T-helper 1 cell (primary cell): ENCODE measurements around the gene VCL.
"Not testable (repeated sequence)": the region's sequence is repeated elsewhere in the genome, so short reads cannot be mapped to it uniquely, and the experiment has no call there.

Source experiments
- DNase-seq, 5 donors: peaks; one replicate each; pipeline ENCODE4 v3.0.0-alpha.2; 2012 to 2020

The VCL gene

DNA sequence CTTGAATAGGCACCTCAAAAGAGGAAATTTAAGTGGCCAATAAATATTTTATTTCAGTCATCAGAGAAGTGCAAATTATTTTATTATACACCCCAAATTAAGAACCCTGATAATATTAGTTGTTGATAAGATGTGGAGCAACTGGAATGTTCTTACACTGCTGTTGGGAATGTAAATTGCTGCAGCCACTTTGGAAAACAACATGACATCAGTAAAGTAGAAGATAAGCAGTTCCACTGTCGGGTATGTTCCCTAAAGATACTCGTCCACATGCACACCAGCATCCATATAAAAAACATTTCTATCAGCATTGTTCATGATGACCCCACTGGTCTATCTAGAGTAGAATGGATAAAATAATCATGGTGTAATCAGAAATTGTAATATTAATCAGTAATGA is 46.5 kb downstream of the VCL start:
- DNase-seq = no peak

DNA sequence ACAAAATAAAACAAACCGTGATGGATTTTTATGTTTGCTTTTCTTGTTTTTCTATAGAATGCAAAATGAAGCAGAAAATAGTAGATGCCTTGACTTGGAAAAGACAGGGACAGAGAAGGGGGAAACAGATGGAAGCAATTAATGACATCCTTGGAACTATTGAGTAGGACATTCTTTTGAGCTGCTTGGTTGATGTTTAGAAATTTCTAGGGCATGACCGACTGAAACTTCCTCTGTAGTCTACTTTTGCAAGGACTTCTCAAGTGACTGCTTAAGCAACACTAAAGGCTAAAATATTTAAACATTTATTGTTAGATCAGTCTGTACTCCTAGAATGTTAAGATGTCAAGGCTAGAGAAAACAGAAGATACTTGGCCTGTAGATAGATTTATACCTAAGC is 49.4 kb downstream of the VCL start:
- no peak for DNase-seq

DNA sequence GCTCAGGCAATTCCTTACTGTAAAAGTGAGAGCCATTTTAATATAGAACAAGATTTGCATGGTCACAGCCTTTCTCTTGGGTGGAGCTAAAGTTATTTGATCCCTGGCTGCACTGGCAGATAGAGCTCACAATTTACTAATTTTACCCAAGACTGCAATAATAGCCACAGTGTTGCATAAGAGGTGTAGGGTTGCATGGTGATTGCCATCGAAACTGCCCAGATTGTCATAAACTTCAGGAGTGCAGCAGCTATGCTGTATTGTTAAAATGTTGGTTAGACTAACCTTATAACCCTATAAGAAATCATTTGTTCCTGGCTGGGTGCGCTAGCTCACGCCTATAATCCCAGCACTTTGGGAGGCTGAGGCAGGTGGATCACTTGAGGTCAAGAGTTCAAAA is 50.0 kb downstream of the VCL start:
- DNase-seq = no peak

DNA sequence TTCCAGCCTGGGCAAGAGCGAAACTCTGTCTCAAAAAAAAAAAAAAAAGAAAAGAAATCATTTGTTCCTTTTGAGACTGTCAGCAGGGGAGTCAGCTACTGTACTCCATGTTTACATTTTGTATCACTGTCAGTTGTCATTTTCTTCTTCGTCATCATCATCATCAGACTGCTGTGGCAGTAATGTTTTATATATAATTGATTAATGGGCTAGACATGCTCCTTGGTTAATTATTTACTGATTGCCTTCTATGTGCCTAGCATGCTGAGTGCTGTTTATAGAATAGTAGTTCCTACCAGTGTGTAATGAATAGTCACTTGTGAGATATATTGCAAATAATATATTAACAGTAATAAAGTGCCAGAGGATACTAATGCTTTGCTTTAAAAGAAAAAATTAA is 50.5 kb downstream of the VCL start:
- no peak for DNase-seq

DNA sequence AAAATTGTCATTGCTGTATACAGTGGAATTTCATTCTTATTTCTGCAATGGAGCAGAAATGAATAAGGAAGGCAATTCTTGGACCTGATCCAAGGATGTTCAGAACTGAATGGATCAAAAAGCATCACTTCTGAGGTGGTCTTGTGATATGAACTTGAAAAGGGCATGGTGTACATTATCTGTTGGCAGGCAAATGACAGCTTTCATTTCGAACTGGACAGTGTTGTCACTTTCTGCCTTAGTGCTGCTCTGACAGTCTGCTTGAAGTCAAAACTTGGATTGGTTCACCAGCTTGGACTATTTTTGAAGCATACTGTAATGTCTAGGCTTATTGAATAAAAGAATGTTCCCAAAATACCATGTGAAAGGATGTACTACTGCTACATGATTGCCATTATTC is 52.0 kb downstream of the VCL start:
- no peak for DNase-seq

DNA sequence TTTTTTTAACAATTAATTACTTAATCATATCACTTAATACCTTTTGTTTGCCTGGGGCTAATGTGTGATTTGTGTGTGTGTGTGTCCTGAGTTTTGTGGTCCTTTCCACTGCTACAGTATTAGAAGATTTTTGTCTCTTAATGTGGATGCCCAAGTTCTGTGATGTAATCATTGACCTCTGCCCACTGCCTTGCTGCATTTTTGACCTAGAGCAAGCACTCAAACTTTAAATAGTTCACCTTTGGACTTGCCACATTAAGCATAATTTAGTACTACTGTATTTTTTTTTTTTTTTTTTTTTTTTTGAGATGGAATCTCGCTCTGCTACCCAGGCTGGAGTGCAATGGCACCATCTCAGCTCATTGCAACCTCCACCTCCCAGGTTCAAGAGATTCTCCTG is 52.7 kb downstream of the VCL start:
- DNase-seq = no peak

DNA sequence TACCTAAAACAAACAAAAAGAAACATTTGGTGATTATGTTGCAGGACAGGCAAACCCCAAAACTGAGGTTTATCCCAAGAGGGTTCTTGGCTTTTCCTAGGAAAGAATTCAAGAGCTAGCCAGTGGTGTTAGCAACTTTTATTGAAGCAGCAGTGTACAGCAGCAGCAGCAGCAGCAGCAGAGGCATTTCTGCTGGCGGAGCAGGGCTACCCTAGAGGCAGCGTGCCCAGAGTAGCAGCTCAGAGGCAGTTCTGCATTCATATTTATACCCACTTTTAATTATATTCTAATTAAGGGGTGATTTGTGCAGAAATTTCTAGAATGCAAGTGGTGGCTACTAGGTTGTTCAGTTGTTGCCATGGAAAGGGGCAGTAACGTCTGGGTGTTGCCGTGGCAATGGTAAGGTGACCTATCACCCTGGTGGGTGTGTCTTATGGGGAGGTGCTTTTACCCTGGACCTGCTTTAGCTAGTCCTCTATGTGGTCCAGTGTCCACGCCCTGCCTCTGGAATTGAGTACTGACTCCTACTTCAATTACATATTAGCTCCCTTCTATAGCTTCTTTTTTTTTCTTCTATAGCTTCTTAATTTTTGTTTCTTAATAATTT is 53.9 kb downstream of the VCL start:
- no peak for DNase-seq

DNA sequence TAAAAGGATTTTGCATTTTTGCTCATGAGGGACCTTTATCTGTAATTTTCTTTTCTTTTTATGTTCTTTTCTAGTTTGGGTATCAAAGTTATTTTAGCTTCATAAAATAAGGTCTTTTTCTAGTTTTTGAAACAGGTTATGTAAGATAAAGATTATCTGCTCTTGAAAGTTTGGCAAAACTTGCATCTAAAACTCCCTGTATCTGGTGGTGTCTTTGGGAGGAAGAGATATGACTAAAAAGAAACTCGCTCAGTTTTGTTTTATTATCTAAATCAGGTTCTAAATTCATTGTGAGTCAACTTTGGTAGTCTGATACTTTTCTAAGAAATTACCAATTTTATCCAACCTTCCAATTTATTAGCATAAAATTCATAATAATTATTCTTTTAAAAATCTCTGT is 55.1 kb downstream of the VCL start:
- no peak for DNase-seq

DNA sequence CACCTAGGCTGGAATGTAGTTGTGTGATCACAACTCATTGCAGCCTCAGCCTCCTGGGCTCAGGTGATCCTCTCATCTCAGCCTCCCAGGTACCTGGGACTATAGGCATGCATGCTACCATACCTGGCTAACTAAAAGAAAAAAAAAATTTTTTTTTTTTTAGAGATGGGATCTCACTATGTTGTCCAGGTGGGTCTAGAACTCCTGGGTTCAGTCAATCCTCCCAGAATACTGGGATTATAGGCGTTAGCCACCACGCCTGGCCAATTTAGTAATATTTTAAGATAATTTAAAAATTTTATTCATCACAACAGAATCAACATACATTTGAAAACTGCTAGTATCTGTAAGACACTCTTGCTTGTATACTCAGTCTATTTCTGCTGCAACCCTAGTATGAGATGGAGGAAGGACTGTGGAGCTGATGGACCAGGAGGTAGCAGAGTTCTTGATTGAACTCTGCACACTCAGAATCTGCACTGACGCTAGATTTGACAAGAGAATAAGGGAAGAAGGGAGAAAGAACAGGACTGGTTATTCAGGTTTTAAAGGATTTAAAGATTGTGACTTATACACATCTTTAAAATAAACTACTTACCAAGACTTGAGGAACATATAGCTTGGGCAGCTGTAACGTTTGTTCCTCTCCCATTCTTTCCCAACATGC is 57.6 kb downstream of the VCL start:
- DNase-seq = no peak

DNA sequence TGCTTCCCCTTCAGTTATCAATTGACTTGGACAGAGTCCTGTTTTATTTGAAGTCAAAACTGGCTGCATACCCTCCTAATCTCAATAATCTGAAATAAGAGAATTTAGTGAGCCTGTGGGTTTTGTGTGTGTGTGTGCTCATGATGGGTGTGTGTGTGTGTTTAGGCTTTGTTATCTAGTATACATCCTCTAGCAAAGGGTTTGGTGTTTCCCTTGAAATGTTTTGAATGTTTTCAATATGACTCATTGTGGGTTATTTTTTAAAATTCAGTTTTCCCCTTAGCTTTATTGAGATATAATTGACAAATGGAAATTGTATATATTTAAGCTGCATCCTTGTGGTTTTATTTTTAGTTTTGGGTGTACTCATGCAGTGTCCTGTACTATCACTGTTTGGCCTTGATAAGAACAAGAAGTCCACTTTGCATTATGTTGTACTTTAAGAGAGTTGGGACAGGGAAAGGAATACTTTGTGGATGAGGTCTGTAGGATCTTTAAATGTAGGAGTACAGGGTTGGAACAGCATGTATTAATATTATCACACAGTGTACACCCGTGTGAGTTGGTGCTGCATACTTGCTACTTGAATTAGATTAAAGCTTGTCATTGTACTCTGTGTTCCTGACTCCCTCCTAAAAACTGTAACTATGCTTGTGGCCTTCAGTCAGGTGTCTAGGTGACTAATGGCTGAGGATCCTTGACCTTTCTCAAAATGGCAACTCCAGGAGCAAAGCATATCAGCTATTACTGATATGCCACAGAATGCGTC is 58.3 kb downstream of the VCL start:
- DNase-seq = peak in 1 of 5 donors; percentile 78

DNA sequence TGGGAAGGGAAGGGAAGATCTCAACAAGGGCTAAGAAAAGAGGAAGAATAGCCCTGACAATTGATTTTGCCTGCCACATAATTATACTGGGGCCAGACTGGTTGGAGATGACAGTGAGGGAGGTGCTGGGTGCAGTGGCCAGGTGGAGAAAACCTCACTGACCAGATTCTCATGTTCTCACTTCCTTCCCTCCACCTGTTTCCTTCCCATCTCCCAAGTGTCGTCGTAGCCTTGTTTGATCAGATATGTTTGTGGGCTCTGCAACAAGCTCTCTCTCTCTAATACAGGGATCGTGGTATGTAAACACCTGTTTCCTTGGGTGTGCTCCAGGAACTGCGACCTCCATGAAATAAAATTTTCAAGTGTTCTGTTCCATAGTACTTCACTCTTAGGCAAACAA is 60.2 kb downstream of the VCL start:
- DNase-seq = peak in 1 of 5 donors; percentile 14

DNA sequence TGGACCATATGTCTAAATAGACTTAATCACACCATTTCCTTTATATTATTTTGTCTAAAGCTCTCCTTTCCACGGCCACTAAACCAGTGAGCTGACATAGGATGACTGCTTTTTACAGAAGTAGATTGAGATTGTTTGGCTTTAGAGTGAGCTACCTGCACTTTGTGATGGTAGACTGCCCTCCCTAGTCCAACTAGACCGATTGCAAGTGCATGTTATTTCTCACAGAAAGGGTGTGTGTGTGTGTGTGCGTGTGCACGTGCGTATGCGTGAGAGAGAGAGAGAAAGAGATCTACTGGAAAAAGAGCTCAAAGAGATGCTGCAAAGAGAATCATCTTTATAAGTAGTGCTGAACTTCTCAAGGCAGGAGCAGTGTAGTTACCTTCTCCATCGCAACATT is 60.7 kb downstream of the VCL start:
- DNase-seq = peak in 1 of 5 donors; percentile 37

DNA sequence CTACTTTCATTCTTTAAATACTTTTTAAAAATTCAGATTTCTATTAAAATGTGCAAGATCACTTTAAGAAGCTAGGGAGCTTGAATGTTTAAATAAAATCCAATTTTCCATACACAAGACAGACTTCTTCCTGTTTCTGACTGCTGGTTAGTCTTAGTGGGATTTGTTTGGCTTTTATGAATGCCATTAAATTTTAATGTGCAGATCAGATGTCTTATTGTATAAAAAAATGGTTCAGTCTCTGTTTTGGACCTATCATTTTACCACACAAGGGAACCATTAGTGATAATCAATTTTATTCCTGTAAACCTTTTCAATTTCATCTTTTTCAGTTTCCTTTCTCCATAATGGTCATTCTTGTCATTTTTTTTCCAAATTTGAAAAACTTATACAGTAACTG is 63.2 kb downstream of the VCL start:
- DNase-seq = no peak

DNA sequence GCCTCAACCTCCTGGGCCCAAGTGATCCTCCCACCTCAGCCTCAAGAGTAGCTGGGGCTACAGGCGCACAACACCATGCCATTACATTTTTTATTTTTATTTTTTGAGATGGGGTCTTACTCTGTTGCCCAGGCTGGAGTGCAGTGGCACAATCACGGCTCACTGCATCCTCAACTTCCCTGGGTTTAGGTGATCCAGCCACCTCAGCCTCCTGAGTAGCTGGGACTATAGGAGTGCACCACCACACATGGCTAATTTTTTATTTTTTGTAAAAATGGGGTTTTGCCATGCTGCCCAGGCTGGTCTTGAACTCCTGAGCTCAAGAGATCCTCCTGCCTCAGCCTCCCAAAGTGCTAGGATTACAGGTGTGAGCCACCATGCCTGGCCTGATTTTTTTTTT is 64.1 kb downstream of the VCL start:
- not testable (repeated sequence) for DNase-seq

DNA sequence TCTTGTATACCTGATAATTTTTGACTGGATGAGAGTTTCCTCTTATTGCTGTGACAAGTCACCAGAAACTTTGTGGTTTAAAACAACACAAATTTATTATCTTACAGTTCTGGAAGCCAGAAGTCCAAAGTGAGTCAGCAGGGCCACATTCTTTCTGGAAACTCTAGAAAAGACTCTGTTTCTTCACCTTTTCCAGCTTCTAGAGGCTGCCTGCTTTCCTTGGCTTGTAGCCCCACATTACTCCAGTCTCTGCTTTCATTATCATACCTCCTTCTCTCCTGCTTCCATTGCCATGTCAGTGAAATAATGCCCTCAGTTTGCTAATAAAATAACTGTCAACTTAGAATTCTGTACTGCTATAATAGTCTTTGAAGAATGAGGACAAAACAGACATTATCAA is 65.3 kb downstream of the VCL start:
- no peak for DNase-seq

DNA sequence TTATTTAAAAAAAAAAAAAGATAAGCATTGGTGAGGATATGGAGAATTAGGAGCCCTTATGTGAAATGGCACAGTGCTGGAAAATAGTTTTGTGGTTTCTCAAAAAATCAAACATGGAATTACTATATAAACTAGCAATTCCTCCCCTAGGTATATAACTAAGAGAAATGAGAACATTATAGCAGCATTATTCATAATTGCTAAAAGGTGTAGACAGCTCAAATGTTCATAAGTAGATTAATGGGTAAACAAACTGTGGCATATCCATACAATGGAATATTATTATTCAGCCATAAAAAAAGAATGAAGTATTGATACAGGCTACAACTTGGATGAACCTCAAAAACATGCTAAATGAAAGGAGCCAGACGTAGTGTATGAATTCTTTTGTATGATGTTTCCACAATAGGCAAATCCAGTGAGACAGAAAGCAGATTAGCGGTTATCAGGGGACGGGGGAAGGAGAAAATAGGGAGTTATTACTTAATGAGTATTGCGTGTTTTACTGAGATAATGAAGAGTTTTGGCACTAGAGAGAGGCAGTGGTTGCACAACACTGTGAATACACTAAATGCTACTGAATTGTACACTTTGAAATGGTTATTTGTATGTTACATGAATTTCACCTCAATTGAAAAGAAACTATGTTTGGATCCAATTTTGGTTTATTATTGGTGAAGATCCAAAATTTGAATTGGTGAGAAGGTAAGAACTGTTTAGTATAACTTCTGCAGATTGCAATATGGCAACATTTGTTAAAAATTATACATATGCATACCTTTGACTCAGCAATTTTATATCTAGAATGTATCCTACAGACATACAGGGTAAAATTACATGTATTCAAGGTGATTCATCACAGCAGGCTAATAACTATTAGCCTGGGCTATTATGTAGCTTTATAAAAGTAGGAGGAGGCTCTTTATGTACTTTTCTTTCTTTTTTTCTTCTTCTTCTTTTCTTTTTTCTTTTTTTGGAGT is 69.7 kb downstream of the VCL start:
- DNase-seq = no peak

DNA sequence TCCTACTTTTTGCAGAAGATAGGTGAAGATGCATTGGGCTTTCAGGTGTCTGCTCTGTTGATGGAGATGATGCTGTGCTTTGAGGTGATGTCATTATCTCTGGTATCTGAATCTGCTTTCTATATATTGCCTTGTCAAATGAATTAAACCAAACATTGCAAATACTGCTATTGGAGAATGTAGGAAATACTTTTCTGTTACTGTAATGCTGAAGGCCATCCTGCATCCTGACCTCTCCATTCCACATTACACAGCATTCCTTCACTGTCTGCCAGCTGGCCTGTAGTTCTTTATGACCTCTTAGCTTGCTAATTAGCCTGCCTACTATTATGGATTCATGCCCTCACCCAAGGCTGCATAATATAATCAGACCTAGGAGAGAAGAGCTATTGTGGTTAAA is 73.2 kb downstream of the VCL start:
- DNase-seq = no peak

DNA sequence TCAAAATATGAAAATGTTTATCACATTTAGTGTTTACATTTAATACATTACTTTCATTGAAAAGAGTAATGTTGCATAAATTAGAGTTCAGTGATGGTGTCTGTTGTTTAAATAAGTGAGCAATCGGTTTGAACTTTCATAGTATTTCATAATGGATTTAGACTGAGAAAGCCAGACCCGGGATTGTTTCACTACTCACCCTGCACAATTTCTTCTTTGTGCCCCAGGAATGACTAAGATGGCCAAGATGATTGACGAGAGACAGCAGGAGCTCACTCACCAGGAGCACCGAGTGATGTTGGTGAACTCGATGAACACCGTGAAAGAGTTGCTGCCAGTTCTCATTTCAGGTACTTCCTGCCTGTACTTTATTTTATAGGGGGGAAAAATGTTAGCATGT is 74.6 kb downstream of the VCL start:
- no peak for DNase-seq

DNA sequence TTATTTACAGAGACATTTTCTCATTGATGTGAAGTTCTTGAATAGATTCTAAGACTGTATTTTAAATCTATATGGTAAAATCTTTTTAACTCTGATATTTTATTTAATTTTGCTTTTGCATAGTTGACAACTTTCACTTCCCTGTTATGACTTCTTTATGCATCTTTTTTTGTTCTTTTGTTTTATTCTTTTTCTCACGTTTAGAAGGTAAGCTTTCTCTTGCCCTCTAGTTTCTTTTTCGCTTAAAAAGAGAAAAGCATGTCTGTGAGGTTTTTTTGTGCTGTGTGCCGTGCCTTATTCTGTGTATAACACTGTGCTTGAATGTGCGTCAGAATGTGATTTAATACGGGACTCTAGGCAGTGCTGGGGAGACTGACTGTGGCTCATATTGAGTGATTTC is 78.0 kb downstream of the VCL start:
- no peak for DNase-seq

DNA sequence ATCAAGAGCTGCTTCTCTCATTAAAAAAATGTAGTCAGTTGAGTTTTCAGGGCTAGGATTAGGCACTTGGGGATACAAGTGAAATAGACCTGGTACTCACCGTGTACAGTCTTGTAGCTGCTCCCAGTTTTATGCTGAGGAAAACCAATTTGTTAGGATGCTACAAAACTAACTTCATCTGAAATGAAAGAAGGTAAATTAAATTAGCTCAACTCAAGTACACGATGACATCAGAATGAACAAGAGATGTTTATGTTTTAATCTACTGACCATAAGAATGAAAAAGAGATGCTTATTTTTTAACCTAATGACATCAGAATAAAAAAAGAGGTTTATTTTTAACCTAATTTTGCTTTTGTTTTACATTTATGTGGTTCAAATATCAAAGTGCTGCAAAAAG is 79.0 kb downstream of the VCL start:
- no peak for DNase-seq

DNA sequence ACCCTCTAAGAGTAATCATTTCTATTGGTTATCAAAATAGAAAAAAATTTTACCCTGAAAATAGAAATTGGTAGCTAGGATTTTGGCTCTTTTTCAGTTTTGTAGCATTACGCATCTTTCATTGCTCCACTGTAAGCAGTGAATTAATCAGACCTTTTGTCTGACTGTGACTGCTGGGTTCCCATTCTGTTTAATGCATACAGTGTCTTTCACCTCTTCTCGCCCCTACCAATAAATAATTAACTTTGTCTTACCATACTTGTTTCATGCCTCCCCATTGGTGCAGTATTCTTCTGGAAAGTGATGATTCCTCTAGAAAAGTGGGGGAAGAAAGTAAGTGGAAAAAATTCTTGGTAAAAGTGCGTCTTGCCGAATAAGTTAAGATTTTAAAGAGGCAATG is 79.5 kb downstream of the VCL start:
- DNase-seq = no peak

DNA sequence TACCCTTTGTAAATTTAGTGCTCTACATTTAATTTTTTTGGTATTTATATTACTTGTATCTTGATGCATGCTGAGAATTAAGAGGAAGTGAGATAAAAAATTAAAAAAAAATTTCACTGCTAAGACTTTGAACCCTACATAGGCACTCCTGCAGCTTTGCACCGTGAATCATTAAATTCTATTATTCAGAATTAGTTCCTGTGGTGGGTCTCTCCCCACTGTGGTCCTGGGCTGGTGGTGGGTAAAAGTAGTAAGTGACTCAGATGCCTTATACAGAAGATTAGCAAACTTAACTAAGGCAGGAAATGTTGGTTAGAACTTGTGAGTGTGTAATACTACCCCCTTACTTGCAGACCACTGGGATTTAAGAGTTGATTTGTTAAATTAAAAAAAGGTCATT is 80.1 kb downstream of the VCL start:
- peak in 1 of 5 donors; percentile 29 for DNase-seq
